Immature natural killer cell (primary cell): ENCODE data around the gene TXNDC5. TPM values are rescaled to one million over a fixed set of nuclear protein-coding genes. Genes with fewer than 3 reads are reported as not detected.
"Not testable (repeated sequence)": the region's sequence is repeated elsewhere in the genome, so short reads cannot be mapped to it uniquely, and the experiment has no call there.

ENCODE experiments used
- DNase-seq, 3 donors: peaks; one replicate each; pipeline ENCODE4 v3.0.0; 2022; ENCODE audit warnings: mixed read lengths in 1 of 3
- H3K27ac Mint-ChIP-seq, 6 donors: one replicate each; pipeline ENCODE4 v1.8.0; 2020; ENCODE audit warnings: mixed read lengths in 6 of 6, mild to moderate bottlenecking in 5 of 6, inconsistent platforms in 4 of 6, moderate library complexity in 3 of 6
- H3K27me3 Mint-ChIP-seq, 3 donors: one replicate each; pipeline ENCODE4 v1.8.0; 2020 to 2021; ENCODE audit warnings: low read depth in 3 of 3, mild to moderate bottlenecking in 3 of 3, mixed read lengths in 3 of 3, moderate library complexity in 3 of 3, inconsistent platforms in 1 of 3
- H3K36me3 Mint-ChIP-seq, 3 donors: one replicate each; pipeline ENCODE4 v1.8.0; 2020; ENCODE audit warnings: mixed read lengths in 3 of 3, inconsistent platforms in 2 of 3, mild to moderate bottlenecking in 2 of 3
- H3K4me1 Mint-ChIP-seq, 2 donors: one replicate each; pipeline ENCODE4 v1.8.0; 2020; ENCODE audit warnings: inconsistent platforms in 2 of 2, mild to moderate bottlenecking in 2 of 2, mixed read lengths in 2 of 2, moderate library complexity in 1 of 2
- H3K4me3 Mint-ChIP-seq, 5 donors: one replicate each; pipeline ENCODE4 v1.8.0; 2020; ENCODE audit warnings: mild to moderate bottlenecking in 5 of 5, mixed read lengths in 5 of 5, inconsistent platforms in 3 of 5, moderate library complexity in 3 of 5
- H3K9me3 Mint-ChIP-seq, 6 donors: one replicate each; pipeline ENCODE4 v1.8.0; 2020; ENCODE audit warnings: mild to moderate bottlenecking in 6 of 6, mixed read lengths in 6 of 6, inconsistent platforms in 4 of 6, moderate library complexity in 3 of 6
- polyA plus RNA-seq, 3 donors: library from polyadenylated mRNA; unstranded; fragments of 300-500 nt; fragmentation: Illumina TruSeq; gene quantifications; one replicate each; pipeline ENCODE4 v1.2.3, GENCODE V29; 2021

TXNDC5 gene
- polyA plus RNA-seq, 3 donors from 2014 or later = 16.4 to 25.4 (median 24.3) TPM

GRCh38 chr6:7898193-7898586, 12.4 kb downstream of the TXNDC5 start:
- H3K27ac Mint-ChIP-seq, H3K4me3 Mint-ChIP-seq: not testable (repeated sequence)

GRCh38 chr6:7897461-7898192, 13.0 kb downstream of the TXNDC5 start:
- no peaks in the 10 kb centered on the region for H3K9me3 Mint-ChIP-seq
- no peak for DNase-seq
- no peak overlapping the region for H3K27ac Mint-ChIP-seq
- no peak overlapping the region for H3K4me3 Mint-ChIP-seq
- no peaks in the 10 kb centered on the region for H3K4me1 Mint-ChIP-seq
- H3K27me3 Mint-ChIP-seq = no peaks in the 10 kb centered on the region
- peaks cover 19 to 50% (median 21%) of the 10 kb centered on the region in 3 donors for H3K36me3 Mint-ChIP-seq

More at GRCh38 chr6:7898193-7898586, 12.4 kb downstream of the TXNDC5 start:
- H3K4me1 Mint-ChIP-seq, H3K27me3 Mint-ChIP-seq, DNase-seq, H3K9me3 Mint-ChIP-seq: not testable (repeated sequence)
- H3K36me3 Mint-ChIP-seq = peaks cover 21 to 52% (median 25%) of the 10 kb centered on the region in 3 donors

GRCh38 chr6:7896465-7896987, 14.1 kb downstream of the TXNDC5 start:
- H3K27ac Mint-ChIP-seq = no peak overlapping the region
- H3K27me3 Mint-ChIP-seq = no peaks in the 10 kb centered on the region
- H3K9me3 Mint-ChIP-seq = no peaks in the 10 kb centered on the region

GRCh38 chr6:7895125-7895423, 15.5 kb downstream of the TXNDC5 start:
- peaks cover 25 to 51% (median 35%) of the 10 kb centered on the region in 3 donors for H3K36me3 Mint-ChIP-seq
- H3K4me3 Mint-ChIP-seq = no peak overlapping the region
- H3K27me3 Mint-ChIP-seq = no peaks in the 10 kb centered on the region
- H3K4me1 Mint-ChIP-seq = no peaks in the 10 kb centered on the region
- no peak for DNase-seq
- no peak overlapping the region for H3K27ac Mint-ChIP-seq
- no peaks in the 10 kb centered on the region for H3K9me3 Mint-ChIP-seq

More at GRCh38 chr6:7896465-7896987, 14.1 kb downstream of the TXNDC5 start:
- H3K4me3 Mint-ChIP-seq = no peak overlapping the region
- no peak for DNase-seq
- H3K4me1 Mint-ChIP-seq = no peaks in the 10 kb centered on the region
- peaks cover 21 to 53% (median 28%) of the 10 kb centered on the region in 3 donors for H3K36me3 Mint-ChIP-seq

- Mint-ChIP-seq H3K36me3 (peaks cover 25 to 50% (median 31%) of the 10 kb centered on the region in 3 donors), H3K27ac (no peak overlapping the region), H3K4me3 (no peak overlapping the region), H3K9me3 (no peaks in the 10 kb centered on the region), H3K4me1 (no peaks in the 10 kb centered on the region), H3K27me3 (no peaks in the 10 kb centered on the region)
- DNase-seq = no peak
These were observed 16.1 kb downstream of the TXNDC5 start for GRCh38 chr6:7894262-7895124.

- no peak overlapping the region for H3K27ac Mint-ChIP-seq
- no peaks in the 10 kb centered on the region for H3K4me1 Mint-ChIP-seq
- no peaks in the 10 kb centered on the region for H3K9me3 Mint-ChIP-seq
- peaks cover 0 to 1% (median 0%) of the 10 kb centered on the region in 3 donors for H3K27me3 Mint-ChIP-seq
- no peak overlapping the region for H3K4me3 Mint-ChIP-seq
- peaks cover 25 to 43% (median 25%) of the 10 kb centered on the region in 3 donors for H3K36me3 Mint-ChIP-seq
- DNase-seq = no peak
These were observed 17.2 kb downstream of the TXNDC5 start for GRCh38 chr6:7893342-7893741.

GRCh38 chr6:7892367-7892766, 18.2 kb downstream of the TXNDC5 start:
- H3K4me3 Mint-ChIP-seq, H3K9me3 Mint-ChIP-seq, H3K27me3 Mint-ChIP-seq, DNase-seq, H3K4me1 Mint-ChIP-seq, H3K27ac Mint-ChIP-seq: not testable (repeated sequence)
- peaks cover 20 to 46% (median 30%) of the 10 kb centered on the region in 3 donors for H3K36me3 Mint-ChIP-seq

- Mint-ChIP-seq H3K4me1 (no peaks in the 10 kb centered on the region), H3K9me3 (no peaks in the 10 kb centered on the region), H3K27me3 (peaks cover 0 to 2% (median 1%) of the 10 kb centered on the region in 3 donors), H3K36me3 (peaks cover 18 to 50% (median 34%) of the 10 kb centered on the region in 3 donors), H3K27ac (no peak overlapping the region), H3K4me3 (no peak overlapping the region)
- DNase-seq = no peak
These were observed 19.3 kb downstream of the TXNDC5 start for GRCh38 chr6:7891078-7891872.

GRCh38 chr6:7888587-7889357, 21.8 kb downstream of the TXNDC5 start:
- Mint-ChIP-seq H3K36me3 (peaks cover 32 to 57% (median 41%) of the 10 kb centered on the region in 3 donors), H3K4me3 (no peak overlapping the region), H3K27me3 (peaks cover 0 to 2% (median 1%) of the 10 kb centered on the region in 3 donors), H3K27ac (no peak overlapping the region), H3K9me3 (no peaks in the 10 kb centered on the region), H3K4me1 (no peaks in the 10 kb centered on the region)
- no peak for DNase-seq

- Mint-ChIP-seq H3K36me3 (peaks cover 45 to 67% (median 50%) of the 10 kb centered on the region in 3 donors), H3K4me1 (no peaks in the 10 kb centered on the region), H3K9me3 (no peaks in the 10 kb centered on the region), H3K4me3 (no peak overlapping the region), H3K27me3 (peaks cover 0 to 2% (median 1%) of the 10 kb centered on the region in 3 donors), H3K27ac (no peak overlapping the region)
- DNase-seq = no peak
These were observed 23.2 kb downstream of the TXNDC5 start for GRCh38 chr6:7887278-7887991.

- Mint-ChIP-seq H3K27ac (no peak overlapping the region), H3K9me3 (no peaks in the 10 kb centered on the region), H3K36me3 (peaks cover 40 to 57% (median 52%) of the 10 kb centered on the region in 3 donors), H3K27me3 (peaks cover 0 to 2% (median 1%) of the 10 kb centered on the region in 3 donors), H3K4me3 (no peak overlapping the region), H3K4me1 (no peaks in the 10 kb centered on the region)
- DNase-seq = no peak
These were observed 24.5 kb downstream of the TXNDC5 start for GRCh38 chr6:7886132-7886531.

GRCh38 chr6:7883381-7883780, 27.2 kb downstream of the TXNDC5 start:
- DNase-seq = no peak
- Mint-ChIP-seq H3K4me3 (no peak overlapping the region), H3K27ac (no peak overlapping the region), H3K4me1 (no peaks in the 10 kb centered on the region), H3K36me3 (peaks cover 46 to 59% (median 57%) of the 10 kb centered on the region in 3 donors), H3K27me3 (peaks cover 0 to 2% (median 0%) of the 10 kb centered on the region in 3 donors), H3K9me3 (no peaks in the 10 kb centered on the region)
